ENCODE data around the gene PGM1. TPM values are rescaled to one million over a fixed set of nuclear protein-coding genes. Genes with fewer than 3 reads are reported as not detected.

PGM1 gene
- total and polyA plus RNA-seq, 2 of the 13 experiments (the other 11 are each of a cell fraction or from before 2014, with no cell fraction given), result 51.6 to 105 TPM

DNA sequence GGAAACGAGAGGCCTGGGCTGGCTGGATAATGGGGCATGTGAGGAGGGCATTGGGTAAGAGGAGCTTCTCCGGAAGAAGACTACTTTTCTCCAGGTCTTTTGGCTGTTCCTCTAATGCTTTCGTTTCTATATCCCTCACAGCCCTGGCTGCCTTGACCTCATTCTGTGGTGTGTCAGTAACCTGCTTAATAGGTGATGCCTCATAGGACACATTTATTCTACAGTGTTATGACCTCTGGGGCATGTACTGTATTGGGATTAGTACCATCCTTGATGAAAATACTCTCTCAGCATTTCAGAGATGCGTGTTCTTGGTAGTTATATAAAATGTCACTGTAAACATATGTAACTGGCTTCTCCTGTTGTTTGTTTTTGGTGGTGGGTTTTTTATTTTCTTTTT, 40.1 kb downstream of the PGM1 start (continued):
- TF ChIP-seq ZGPAT (CRISPR knock-in tag; IDR thresholded peaks at IDR 0.05) (no peak), NCOA5 (CRISPR knock-in tag; IDR thresholded peaks at IDR 0.05) (no peak), ZNF576 (CRISPR knock-in tag; IDR thresholded peaks at IDR 0.05) (no peak)
- TF ChIP-seq, protein P1, sequence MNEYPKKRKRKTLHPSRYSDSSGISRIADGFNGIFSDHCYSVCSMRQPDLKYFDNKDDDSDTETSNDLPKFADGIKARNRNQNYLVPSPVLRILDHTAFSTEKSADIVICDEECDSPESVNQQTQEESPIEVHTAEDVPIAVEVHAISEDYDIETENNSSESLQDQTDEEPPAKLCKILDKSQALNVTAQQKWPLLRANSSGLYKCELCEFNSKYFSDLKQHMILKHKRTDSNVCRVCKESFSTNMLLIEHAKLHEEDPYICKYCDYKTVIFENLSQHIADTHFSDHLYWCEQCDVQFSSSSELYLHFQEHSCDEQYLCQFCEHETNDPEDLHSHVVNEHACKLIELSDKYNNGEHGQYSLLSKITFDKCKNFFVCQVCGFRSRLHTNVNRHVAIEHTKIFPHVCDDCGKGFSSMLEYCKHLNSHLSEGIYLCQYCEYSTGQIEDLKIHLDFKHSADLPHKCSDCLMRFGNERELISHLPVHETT (CRISPR knock-in tag; conservative IDR thresholded peaks at IDR 0.05), result no peak

DNA sequence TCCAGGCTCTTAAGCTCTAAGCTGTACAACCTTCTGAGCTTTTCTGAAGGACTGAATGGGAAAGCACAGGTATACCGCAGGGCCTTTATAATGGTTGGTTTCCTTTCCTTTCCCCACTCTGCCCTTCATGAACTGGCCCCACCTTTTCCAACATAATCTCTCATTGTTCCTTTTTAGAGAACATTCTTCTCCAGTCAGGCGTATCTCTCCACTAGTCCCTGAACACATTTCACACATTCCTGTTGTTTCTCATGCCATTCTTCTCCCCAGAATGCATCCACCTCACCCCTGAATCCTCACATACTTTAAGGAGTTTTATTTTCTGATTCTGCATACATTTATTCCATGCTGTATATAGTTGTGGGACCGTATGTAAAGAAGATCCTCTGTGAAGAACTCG, 41.3 kb downstream of the PGM1 start:
- peaks cover 64% of the 10 kb centered on the region for H3K4me1 ChIP-seq (ENCODE audit: insufficient read depth, low read length)
- H3K36me3 ChIP-seq (replicated peaks in 1 of 2; ENCODE audit: control insufficient read depth in 1 of 2, insufficient read depth in 2 of 2, low read length in 2 of 2), result peaks cover 29 to 80% of the 10 kb centered on the region in 2 experiments
- no peak for ATAC-seq
- TF ChIP-seq ZBTB10 (CRISPR knock-in tag; IDR thresholded peaks at IDR 0.05; ENCODE audit: borderline replicate concordance) (no peak), ATF4 (CRISPR knock-in tag; IDR thresholded peaks at IDR 0.05) (no peak), HOXA5 (CRISPR knock-in tag; IDR thresholded peaks at IDR 0.05) (no peak), HOXA7 (CRISPR knock-in tag; IDR thresholded peaks at IDR 0.05) (no peak), TFDP2 (CRISPR knock-in tag; IDR thresholded peaks at IDR 0.05) (no peak), EZH2 (conservative IDR thresholded peaks at IDR 0.05; ENCODE audit: low read depth, low read length) (no peak), BATF2 (CRISPR knock-in tag; IDR thresholded peaks at IDR 0.05) (no peak)
- TF ChIP-seq, protein P2, sequence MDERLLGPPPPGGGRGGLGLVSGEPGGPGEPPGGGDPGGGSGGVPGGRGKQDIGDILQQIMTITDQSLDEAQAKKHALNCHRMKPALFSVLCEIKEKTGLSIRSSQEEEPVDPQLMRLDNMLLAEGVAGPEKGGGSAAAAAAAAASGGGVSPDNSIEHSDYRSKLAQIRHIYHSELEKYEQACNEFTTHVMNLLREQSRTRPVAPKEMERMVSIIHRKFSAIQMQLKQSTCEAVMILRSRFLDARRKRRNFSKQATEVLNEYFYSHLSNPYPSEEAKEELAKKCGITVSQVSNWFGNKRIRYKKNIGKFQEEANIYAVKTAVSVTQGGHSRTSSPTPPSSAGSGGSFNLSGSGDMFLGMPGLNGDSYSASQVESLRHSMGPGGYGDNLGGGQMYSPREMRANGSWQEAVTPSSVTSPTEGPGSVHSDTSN (CRISPR knock-in tag; IDR thresholded peaks at IDR 0.05), result no peak

More for the DNA sequence above, 41.3 kb downstream of the PGM1 start:
- H3K79me2 ChIP-seq (ENCODE audit: insufficient read depth, low read length), result no peaks in the 10 kb centered on the region
- CTCF ChIA-PET (ENCODE audit: low intra/inter-chr PET ratio, low total read pairs), result no interaction called here
- intact Hi-C loops (cut with micrococcal nuclease; ENCODE audit: unreplicated experiment), result no loop called here
- H3K9me3 ChIP-seq (ENCODE audit: low read length), result no peaks in the 10 kb centered on the region
- no peak overlapping the region for H2AFZ ChIP-seq (ENCODE audit: low read length)
- H3K27me3 ChIP-seq (ENCODE audit: control insufficient read depth in 1 of 2, insufficient read depth in 2 of 2, low read length in 2 of 2), result no peaks in the 10 kb centered on the region
- H3K9ac ChIP-seq (ENCODE audit: insufficient read depth, low read depth, low read length), result no peak overlapping the region
- WGBS (ENCODE audit: low lambda C conversion rate), result over 99% methylated on average over 4 of the region's 4 CpGs
- no peak overlapping the region for H3K27ac ChIP-seq (ENCODE audit: extremely low read length, insufficient read depth, low read length)
- POLR2A ChIA-PET, result no interaction called here
- FAIRE-seq (no peak), DNase-seq (ENCODE audit: low spot score) (no peak)
- BruUV-seq (replicated peaks), result no TSS peak
- H4K20me1 ChIP-seq (ENCODE audit: insufficient read depth, low read length), result no peaks in the 10 kb centered on the region
- in situ Hi-C loops (cut with HindIII; ENCODE audit: extremely low pct_ligation_motif_present, low pct_unique_long_range_greater_than_20kb), result no loop called here
- no peak overlapping the region for H3K4me2 ChIP-seq (ENCODE audit: low read depth, low read length)
- H3K4me3 ChIP-seq (replicated peaks in 1 of 3; ENCODE audit: insufficient read depth in 1 of 3, low read depth in 2 of 3, low read length in 3 of 3), result no peak overlapping the region

All from HepG2 (cell line).